AG09309 (cell line): ENCODE measurements around the gene KDF1.
"Not testable (repeated sequence)": the region's sequence is repeated elsewhere in the genome, so short reads cannot be mapped to it uniquely, and the experiment has no call there.

Source experiments
- DNase-seq: peaks from one replicate; pipeline ENCODE4 v3.0.0-alpha.2; 2010; ENCODE audit warnings: low read depth
- H3K4me3 ChIP-seq: 2 replicates; pipeline ENCODE4 v1.5.1; 2011; ENCODE audit warnings: mild to moderate bottlenecking, low read depth, low read length, moderate library complexity; ENCODE audit not compliant: control insufficient read depth
- CTCF ChIP-seq: IDR thresholded peaks from 2 replicates; pipeline ENCODE4 v1.5.1; 2011; ENCODE audit warnings: mild to moderate bottlenecking, low read depth, low read length, inconsistent platforms; ENCODE audit not compliant: insufficient read depth, control insufficient read depth; ENCODE audit errors: missing control alignments

KDF1 gene

GRCh38 chr1:26993237-26994019, 33.2 kb upstream of the KDF1 start, which contains the start of gene TRNP1:
TRNP1 (plus strand) TSS chr1:26993692; CDS start chr1:26993787, 95 bp downstream.
- no peak for DNase-seq
- no peak for TF ChIP-seq CTCF
- peak within 1 kb of the TSS; percentile 92 for H3K4me3 ChIP-seq

- DNase-seq = no peak
- H3K4me3 ChIP-seq = no peak overlapping the region
Measured at GRCh38 chr1:26991310-26992116, 31.2 kb upstream of the KDF1 start.

GRCh38 chr1:26989403-26990109, 29.3 kb upstream of the KDF1 start:
- not testable (repeated sequence) for DNase-seq, H3K4me3 ChIP-seq

More at GRCh38 chr1:26991310-26992116, 31.2 kb upstream of the KDF1 start:
- no peak for TF ChIP-seq CTCF

GRCh38 chr1:26986658-26987057, 26.4 kb upstream of the KDF1 start:
- no peak for DNase-seq
- no peak for TF ChIP-seq CTCF
- H3K4me3 ChIP-seq = no peak overlapping the region

- H3K4me3 ChIP-seq = no peak overlapping the region
- DNase-seq = no peak
- no peak for TF ChIP-seq CTCF
Measured at GRCh38 chr1:26984291-26984690, 24.0 kb upstream of the KDF1 start.

GRCh38 chr1:26983863-26984262, 23.6 kb upstream of the KDF1 start:
- H3K4me3 ChIP-seq = no peak overlapping the region
- no peak for TF ChIP-seq CTCF
- DNase-seq = no peak
